HepG2 (cell line): Measurements from ENCODE around the gene PRDX2. TPM values are rescaled to one million over a fixed set of nuclear protein-coding genes. Genes with fewer than 3 reads are reported as not detected.

ENCODE experiments used
- ARHGAP35 ChIP-seq: sonication (generic); formaldehyde crosslinking; IDR thresholded peaks from 2 replicates; pipeline ENCODE4 v1.9.0; 2022; ENCODE audit warnings: mild to moderate bottlenecking, inconsistent platforms, moderate library complexity, missing genetic modification reagents, borderline replicate concordance
- CCAR2 ChIP-seq: fragments of 200-400 bp; formaldehyde crosslinking; optimal IDR thresholded peaks from 2 replicates; pipeline ENCODE3; 2018; ENCODE audit warnings: low read depth, mild to moderate bottlenecking, low read length, moderate library complexity
- DMAP1 ChIP-seq: IDR thresholded peaks from 2 replicates; pipeline ENCODE4 v1.6.1; 2016
- HNF1A ChIP-seq, 2 experiments: sonication (generic) in 1 of 2; formaldehyde crosslinking in 1 of 2; IDR thresholded peaks; 2 replicates each; pipeline versions ENCODE4 v1.4.0 to v1.6.1; 2016 to 2020; ENCODE audit warnings: borderline replicate concordance in 1 of 2, low read depth in 1 of 2, mild to moderate bottlenecking in 1 of 2, missing genetic modification reagents in 1 of 2
- IKZF1 ChIP-seq: fragments of 450-650 bp; IDR thresholded peaks from 2 replicates; pipeline ENCODE4 v1.7.1; 2016
- KDM3A ChIP-seq: IDR thresholded peaks from 2 replicates; pipeline ENCODE4 v1.6.1; 2018; ENCODE audit warnings: low read depth, missing compliant biosample characterization
- KDM5B ChIP-seq: sonication (generic); formaldehyde crosslinking; IDR thresholded peaks from 2 replicates; pipeline ENCODE4 v1.4.0; 2020; ENCODE audit warnings: missing genetic modification reagents, mild to moderate bottlenecking, borderline replicate concordance
- NFYC ChIP-seq: IDR thresholded peaks from 2 replicates; pipeline ENCODE4 v1.6.1; 2016; ENCODE audit warnings: missing genetic modification reagents, missing compliant biosample characterization
- PLRG1 ChIP-seq: fragments of 450-650 bp; conservative IDR thresholded peaks from 2 replicates; pipeline ENCODE4 v1.6.1; 2016
- REL ChIP-seq: sonication (generic); formaldehyde crosslinking; conservative IDR thresholded peaks from 2 replicates; pipeline ENCODE4 v1.8.0; 2022; ENCODE audit warnings: mild to moderate bottlenecking, missing genetic modification reagents, moderate library complexity
- RNF219 ChIP-seq: sonication (generic); formaldehyde crosslinking; IDR thresholded peaks from 2 replicates; pipeline ENCODE4 v1.5.0; 2020; ENCODE audit warnings: mild to moderate bottlenecking, missing genetic modification reagents
- SETDB1 ChIP-seq: sonication (generic); formaldehyde crosslinking; IDR thresholded peaks from 2 replicates; pipeline ENCODE4 v1.5.1; 2020; ENCODE audit warnings: missing genetic modification reagents, mild to moderate bottlenecking, borderline replicate concordance
- TBX3 ChIP-seq: fragments of 450-650 bp; IDR thresholded peaks from 2 replicates; pipeline ENCODE4 v1.6.1; 2017; ENCODE audit warnings: antibody characterized with exemption, mild to moderate bottlenecking, inconsistent platforms, borderline replicate concordance
- ZFX ChIP-seq: sonication (generic); formaldehyde crosslinking; IDR thresholded peaks from 2 replicates; pipeline ENCODE4 v1.4.0; 2020; ENCODE audit warnings: mild to moderate bottlenecking, low read depth, missing genetic modification reagents, moderate library complexity
- ZNF124 ChIP-seq: sonication (generic); formaldehyde crosslinking; IDR thresholded peaks from 2 replicates; pipeline ENCODE4 v1.4.0; 2020; ENCODE audit warnings: missing genetic modification reagents
- ZNF274 ChIP-seq: sonication (generic); formaldehyde crosslinking; IDR thresholded peaks from 2 replicates; pipeline ENCODE4 v1.5.1; 2020; ENCODE audit warnings: mild to moderate bottlenecking, missing genetic modification reagents
- ZNF83 ChIP-seq: sonication (generic); formaldehyde crosslinking; IDR thresholded peaks from 2 replicates; pipeline ENCODE4 v1.4.0; 2020; ENCODE audit warnings: missing genetic modification reagents, mild to moderate bottlenecking, borderline replicate concordance
- ZSCAN20 ChIP-seq: sonication (generic); formaldehyde crosslinking; IDR thresholded peaks from 2 replicates; pipeline ENCODE4 v1.4.0; 2020; ENCODE audit warnings: missing genetic modification reagents, mild to moderate bottlenecking, borderline replicate concordance
- polyA plus RNA-seq, 8 experiments: library from polyadenylated mRNA; depleted of rRNA in 3 of 8; stranded (reverse) in 7 of 8; unstranded in 1 of 8; fragments of >200 nt; fragmentation: Illumina TruSeq in 4 of 8; extraction: Trizol in 4 of 8; gene quantifications; 2 replicates each; pipeline versions ENCODE4 v1.2.1 to v1.2.3, GENCODE V29; 2011 to 2016; ENCODE audit warnings: low read depth in 4 of 8, missing spikeins in 1 of 8, mixed read lengths in 1 of 8; ENCODE audit not compliant: insufficient read depth in 1 of 8
- total RNA-seq, 5 experiments: library from RNA; depleted of rRNA; stranded (reverse); fragments of >200 nt; fragmentation: Illumina TruSeq; extraction: Trizol; gene quantifications; 2 replicates each; pipeline ENCODE4 v1.2.3, GENCODE V29; 2016; ENCODE audit warnings: low read depth in 1 of 5
- TF ChIP-seq, protein P1 (sequence below): IDR thresholded peaks from 2 replicates; pipeline ENCODE4 v1.6.1; 2016; ENCODE audit warnings: low read depth, borderline replicate concordance

PRDX2 gene
- total and polyA plus RNA-seq, 2 of the 13 experiments (the other 11 are each of a cell fraction or from before 2014, with no cell fraction given): 218 to 381 TPM

DNA sequence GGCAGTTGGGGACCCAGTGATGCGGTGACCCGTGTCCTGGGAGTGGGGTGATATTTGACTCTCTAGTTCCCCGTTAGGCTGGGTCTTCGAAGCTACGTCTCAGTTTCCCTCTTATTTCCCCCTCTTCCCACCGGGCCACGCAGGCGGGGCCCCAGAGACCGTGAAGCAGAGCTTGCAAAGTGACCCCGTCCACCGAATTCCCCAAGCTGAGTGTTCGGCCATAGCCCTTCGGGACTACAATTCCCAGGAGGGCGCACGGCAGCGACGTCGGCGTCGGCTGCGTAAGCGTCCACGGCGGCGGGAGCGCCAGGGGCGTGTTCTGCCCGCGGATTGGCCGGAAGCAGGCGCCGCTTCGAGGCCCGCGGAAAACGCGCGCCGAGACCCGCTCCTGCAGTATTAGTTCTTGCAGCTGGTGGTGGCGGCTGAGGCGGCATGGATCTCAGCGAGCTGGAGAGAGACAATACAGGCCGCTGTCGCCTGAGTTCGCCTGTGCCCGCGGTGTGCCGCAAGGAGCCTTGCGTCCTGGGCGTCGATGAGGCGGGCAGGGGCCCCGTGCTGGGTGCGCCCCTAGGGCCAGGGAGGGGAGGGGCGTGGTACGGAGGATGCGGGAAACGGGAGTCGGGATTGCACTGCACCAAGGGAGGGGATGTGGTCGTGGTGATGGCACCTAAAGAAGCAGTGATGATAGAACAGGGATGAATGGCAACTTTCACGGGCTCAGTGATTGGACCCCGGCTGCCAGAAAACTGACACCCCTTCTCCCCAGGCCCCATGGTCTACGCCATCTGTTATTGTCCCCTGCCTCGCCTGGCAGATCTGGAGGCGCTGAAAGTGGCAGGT is 4.9 kb upstream of the PRDX2 start, which contains the start of gene RNASEH2A (continued):
- TF ChIP-seq DMAP1 (CRISPR knock-in tag): peak; percentile 74
- no peak for TF ChIP-seq PLRG1
- peak; percentile 94 for TF ChIP-seq ZFX (CRISPR knock-in tag)
- TF ChIP-seq KDM3A (CRISPR knock-in tag): peak; percentile 60; the same call in 1 of the 2 replicates
- TF ChIP-seq ZSCAN20 (CRISPR knock-in tag): no peak; the same call in 1 of the 2 replicates
- TF ChIP-seq TBX3: no peak
- TF ChIP-seq, protein P1, sequence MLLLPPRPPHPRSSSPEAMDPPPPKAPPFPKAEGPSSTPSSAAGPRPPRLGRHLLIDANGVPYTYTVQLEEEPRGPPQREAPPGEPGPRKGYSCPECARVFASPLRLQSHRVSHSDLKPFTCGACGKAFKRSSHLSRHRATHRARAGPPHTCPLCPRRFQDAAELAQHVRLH (CRISPR knock-in tag): no peak; the same call in 1 of the 2 replicates
- no peak for TF ChIP-seq RNF219 (CRISPR knock-in tag)
- 0 out of 2 replicates have a peak, but pooled peaks have one; percentile 77 for TF ChIP-seq REL (CRISPR knock-in tag)
- peak; percentile 86 for TF ChIP-seq NFYC (CRISPR knock-in tag)
- no peak for TF ChIP-seq CCAR2
- TF ChIP-seq IKZF1: no peak
- no peak for TF ChIP-seq HNF1A (IDR thresholded peaks at IDR 0.05; ENCODE audit: low read depth)
- TF ChIP-seq HNF1A (CRISPR knock-in tag; IDR thresholded peaks at IDR 0.05; ENCODE audit: borderline replicate concordance): peak; percentile 66; the same call in 1 of the 2 replicates
- TF ChIP-seq KDM5B (CRISPR knock-in tag): peak; percentile 73; the same call in 1 of the 2 replicates
- peak; percentile 79; the same call in 1 of the 2 replicates for TF ChIP-seq ARHGAP35
- TF ChIP-seq ZNF274 (CRISPR knock-in tag): peak; percentile 91
- peak; percentile 43; the same call in 1 of the 2 replicates for TF ChIP-seq ZNF124 (CRISPR knock-in tag)
- TF ChIP-seq SETDB1 (CRISPR knock-in tag): no peak
- no peak; the same call in 1 of the 2 replicates for TF ChIP-seq ZNF83 (CRISPR knock-in tag)
